Ishikawa (cell line): Measurements from ENCODE around the gene BMPR1A.

Source experiments
- CEBPB ChIP-seq: IDR thresholded peaks from 2 replicates; pipeline ENCODE4 v1.6.1; 2012
- CREB1 ChIP-seq: IDR thresholded peaks from 2 replicates; pipeline ENCODE4 v1.6.1; 2012; ENCODE audit warnings: low read depth
- EGR1 ChIP-seq: IDR thresholded peaks from 2 replicates; pipeline ENCODE4 v1.6.1; 2012
- EP300 ChIP-seq: IDR thresholded peaks from 2 replicates; pipeline ENCODE4 v1.6.1; 2012; ENCODE audit warnings: borderline replicate concordance
- FOXM1 ChIP-seq: IDR thresholded peaks from 2 replicates; pipeline ENCODE4 v1.6.1; 2012; ENCODE audit warnings: low read depth, borderline replicate concordance
- MAX ChIP-seq: IDR thresholded peaks from 2 replicates; pipeline ENCODE4 v1.6.1; 2012
- NFIC ChIP-seq: IDR thresholded peaks from 2 replicates; pipeline ENCODE4 v1.6.1; 2012
- RAD21 ChIP-seq: IDR thresholded peaks from 2 replicates; pipeline ENCODE4 v1.6.1; 2012; ENCODE audit warnings: low read depth
- REST ChIP-seq: IDR thresholded peaks from 2 replicates; pipeline ENCODE4 v1.6.1; 2012; ENCODE audit warnings: low read depth, mild to moderate bottlenecking
- TAF1 ChIP-seq: IDR thresholded peaks from 2 replicates; pipeline ENCODE4 v1.6.1; 2012; ENCODE audit warnings: low read depth, mild to moderate bottlenecking
- TCF12 ChIP-seq: IDR thresholded peaks from 2 replicates; pipeline ENCODE4 v1.6.1; 2012; ENCODE audit warnings: low read depth
- TEAD4 ChIP-seq: IDR thresholded peaks from 2 replicates; pipeline ENCODE4 v1.6.1; 2012
- USF1 ChIP-seq: IDR thresholded peaks from 2 replicates; pipeline ENCODE4 v1.6.1; 2012
- YY1 ChIP-seq: IDR thresholded peaks from 2 replicates; pipeline ENCODE4 v1.6.1; 2012; ENCODE audit warnings: low read depth
- ZBTB7A ChIP-seq: IDR thresholded peaks from 2 replicates; pipeline ENCODE4 v1.6.1; 2012; ENCODE audit warnings: low read depth

The BMPR1A gene

GRCh38 chr10:86721232-86721631 is 35.2 kb upstream of the BMPR1A start:
- TF ChIP-seq CEBPB = no peak
- no peak for TF ChIP-seq MAX
- no peak for TF ChIP-seq TAF1
- TF ChIP-seq FOXM1 = no peak
- no peak for TF ChIP-seq EGR1
- no peak for TF ChIP-seq USF1
- no peak for TF ChIP-seq NFIC
- no peak for TF ChIP-seq TCF12
- no peak for TF ChIP-seq EP300
- no peak for TF ChIP-seq RAD21
- no peak for TF ChIP-seq REST

GRCh38 chr10:86723009-86723408 is 33.4 kb upstream of the BMPR1A start:
- no peak for TF ChIP-seq FOXM1
- TF ChIP-seq CEBPB = no peak
- no peak for TF ChIP-seq EP300
- TF ChIP-seq TAF1 = no peak
- TF ChIP-seq USF1 = no peak
- no peak for TF ChIP-seq RAD21
- no peak for TF ChIP-seq CREB1
- TF ChIP-seq EGR1 = no peak
- no peak for TF ChIP-seq MAX
- TF ChIP-seq NFIC = no peak
- TF ChIP-seq TCF12 = no peak
- no peak for TF ChIP-seq YY1
- no peak for TF ChIP-seq REST

- TF ChIP-seq EP300 (no peak), REST (no peak), YY1 (no peak), CREB1 (no peak), TCF12 (no peak), EGR1 (no peak), TEAD4 (no peak), ZBTB7A (no peak), MAX (no peak), NFIC (no peak), FOXM1 (no peak), USF1 (no peak), TAF1 (no peak), RAD21 (no peak), CEBPB (no peak)
These were observed 32.0 kb upstream of the BMPR1A start for GRCh38 chr10:86724445-86724844.

GRCh38 chr10:86725980-86726676 is 30.3 kb upstream of the BMPR1A start:
- TF ChIP-seq YY1 (no peak), MAX (no peak), FOXM1 (no peak), ZBTB7A (no peak), EP300 (no peak), CREB1 (no peak), TCF12 (no peak), TEAD4 (no peak), RAD21 (no peak), USF1 (no peak), REST (no peak), NFIC (no peak), EGR1 (no peak), TAF1 (no peak), CEBPB (no peak)
